GM19438 (cell line): Measurements from ENCODE around the gene RAB11FIP4.
A peak's percentile ranks its signal among the peaks of the same experiment; 100 is the strongest.

Experiments used
- ATAC-seq: cut with Tn5 transposase; IDR thresholded peaks from one replicate; pipeline ENCODE4 v1.9.1; 2021; ENCODE audit warnings: low read depth; ENCODE audit not compliant: unreplicated experiment

RAB11FIP4 gene

DNA sequence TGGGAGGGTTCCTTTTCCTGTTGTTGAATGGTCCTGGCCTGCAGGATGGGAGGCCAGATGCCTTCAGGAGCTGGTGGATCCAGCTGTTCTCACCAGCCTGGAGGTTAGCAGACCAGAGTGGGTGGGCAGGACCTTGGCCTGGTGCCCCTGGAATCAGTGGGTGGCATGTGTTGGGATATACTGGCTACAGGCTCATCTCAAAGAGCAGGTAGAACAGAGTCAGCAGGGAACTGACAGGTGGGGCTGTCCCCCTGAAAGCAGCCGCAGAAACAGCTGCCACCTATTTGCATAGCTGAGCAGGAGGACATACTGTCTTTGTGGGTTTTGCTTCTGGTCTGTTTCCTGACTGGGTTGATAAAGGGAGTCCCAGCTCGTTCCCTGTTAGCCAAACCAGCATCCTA is 144.1 kb downstream of the RAB11FIP4 start:
- peak; percentile 70 for ATAC-seq

DNA sequence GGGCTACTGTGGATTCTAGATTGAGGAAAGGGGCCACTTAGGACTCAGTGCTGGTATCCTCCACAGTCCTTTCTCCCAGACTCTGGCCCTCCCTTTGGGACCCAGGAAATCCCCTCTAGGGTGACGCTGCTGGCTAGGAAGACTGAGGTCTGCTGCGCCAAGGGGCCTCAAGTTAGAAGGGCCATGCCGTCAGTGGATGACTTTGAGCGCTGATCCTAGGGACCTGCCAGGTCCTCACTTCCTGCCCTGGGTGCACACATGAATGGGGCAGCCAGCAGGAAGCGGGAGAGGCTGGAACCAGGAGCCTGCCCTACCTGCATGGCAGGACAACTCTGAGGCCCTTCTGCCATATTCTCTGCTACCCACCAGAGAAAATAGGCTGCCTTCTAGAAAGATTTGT is 145.0 kb downstream of the RAB11FIP4 start:
- ATAC-seq: no peak

DNA sequence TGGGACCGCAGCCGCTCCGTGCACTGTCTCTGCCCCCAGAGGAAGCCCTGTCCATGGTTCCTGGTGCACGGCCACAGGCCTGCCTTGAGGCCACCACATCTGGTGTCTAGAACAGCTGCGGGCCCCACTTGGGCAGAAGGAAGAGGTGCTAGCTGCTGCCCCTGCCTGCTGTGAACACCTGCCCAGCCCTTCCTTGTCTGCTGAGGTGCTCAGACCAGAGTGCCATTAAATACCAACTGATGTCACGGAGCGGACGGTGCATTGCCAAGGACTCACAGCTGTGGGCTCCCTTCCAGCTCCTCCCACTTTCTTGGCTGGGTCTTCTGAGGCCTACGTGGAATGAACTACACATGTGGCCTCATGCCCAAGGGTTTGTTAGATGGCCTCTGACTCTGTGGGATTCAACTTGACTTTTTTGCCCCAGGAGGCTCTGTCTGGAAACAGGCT is 146.1 kb downstream of the RAB11FIP4 start:
- ATAC-seq: no peak

- ATAC-seq: peak; percentile 60
These were observed 146.7 kb downstream of the RAB11FIP4 start for GRCh38 chr17:31538080-31538762.

GRCh38 chr17:31540602-31541307 is 149.3 kb downstream of the RAB11FIP4 start:
- no peak for ATAC-seq

- ATAC-seq: no peak
These were observed 150.1 kb downstream of the RAB11FIP4 start for GRCh38 chr17:31541559-31541958.

DNA sequence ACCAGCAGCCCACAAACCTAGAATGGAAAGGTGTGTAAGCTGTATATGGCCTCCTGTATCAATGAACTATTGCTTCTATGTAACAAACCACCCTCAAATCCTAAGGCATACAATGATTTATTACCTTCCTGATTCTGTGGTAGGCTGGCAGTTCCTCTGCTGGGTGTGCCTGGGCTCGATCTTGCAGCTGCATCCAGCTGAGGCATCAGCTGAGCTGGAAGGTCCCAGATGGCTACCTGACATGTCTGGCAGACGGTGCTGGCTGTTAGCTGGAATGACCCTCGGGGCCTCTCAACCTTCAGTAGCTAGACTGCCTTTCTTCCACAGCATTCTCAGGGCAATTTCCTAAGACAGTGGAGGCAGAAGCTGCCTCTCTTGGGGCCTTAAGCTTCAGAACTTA is 152.7 kb downstream of the RAB11FIP4 start:
- no peak for ATAC-seq

DNA sequence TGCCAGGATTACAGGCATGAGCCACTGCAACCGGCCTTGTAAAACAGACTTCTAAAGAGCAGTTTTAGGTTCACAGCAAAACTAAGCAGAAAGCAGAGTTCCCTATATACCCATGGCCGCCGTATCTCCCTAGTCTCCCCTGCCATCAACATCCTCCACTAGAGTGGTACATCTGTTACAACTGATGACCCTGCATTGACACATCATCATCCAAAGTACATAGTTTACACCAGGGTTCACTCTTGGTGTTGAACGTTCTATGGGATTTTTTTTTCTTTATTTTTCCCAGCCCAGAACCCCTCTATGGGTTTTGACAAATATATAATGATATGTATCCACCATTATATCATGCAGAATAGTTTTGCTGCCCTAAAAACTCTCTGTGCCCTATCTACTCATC is 155.2 kb downstream of the RAB11FIP4 start:
- ATAC-seq: no peak

GRCh38 chr17:31548709-31549108 is 157.2 kb downstream of the RAB11FIP4 start:
- ATAC-seq: no peak

- peak; percentile 5 for ATAC-seq
These were observed 157.6 kb downstream of the RAB11FIP4 start for GRCh38 chr17:31549121-31549524.

DNA sequence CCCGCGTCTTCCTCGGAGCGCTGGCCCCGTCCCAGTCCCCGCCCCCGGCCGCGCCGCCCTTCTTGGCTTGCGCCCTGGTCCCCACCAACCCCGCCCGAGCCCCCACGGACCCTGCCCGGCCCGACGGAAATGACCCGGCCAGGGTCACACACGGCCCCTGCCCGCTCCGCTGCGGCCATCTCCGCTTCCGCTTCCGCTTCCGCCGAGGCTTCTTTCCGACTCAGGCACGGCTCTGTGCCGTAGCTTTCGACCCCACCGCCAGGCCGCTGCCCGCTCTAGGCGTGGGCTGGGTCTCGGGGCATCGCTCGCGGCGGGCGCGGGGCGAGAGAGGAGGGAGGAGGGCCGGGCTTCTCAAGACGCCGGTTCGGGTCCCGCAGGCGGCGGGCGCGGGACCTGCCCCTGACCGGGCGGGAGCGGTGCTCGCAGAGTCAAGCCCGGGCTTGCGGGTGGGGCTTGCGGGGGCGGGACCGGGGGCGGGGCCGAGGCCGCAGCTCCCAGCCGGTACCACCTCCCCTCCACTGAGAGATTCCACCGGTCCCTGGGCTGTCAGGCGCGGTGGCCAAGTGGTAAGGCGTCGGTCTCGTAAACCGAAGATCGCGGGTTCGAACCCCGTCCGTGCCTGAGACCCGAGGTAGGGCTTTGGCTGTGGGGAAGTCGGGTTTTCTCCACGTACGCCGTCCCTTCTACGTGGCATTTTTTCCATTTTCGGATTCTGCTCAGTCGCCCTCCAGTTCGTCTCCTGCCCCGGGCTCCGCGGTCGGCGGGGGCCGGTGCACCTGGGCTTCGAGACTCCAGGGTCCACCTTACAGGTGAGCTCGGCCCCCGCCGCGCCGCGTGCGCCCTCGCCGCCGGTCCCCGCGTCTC is 158.3 kb downstream of the RAB11FIP4 start:
- peak; percentile 64 for ATAC-seq

DNA sequence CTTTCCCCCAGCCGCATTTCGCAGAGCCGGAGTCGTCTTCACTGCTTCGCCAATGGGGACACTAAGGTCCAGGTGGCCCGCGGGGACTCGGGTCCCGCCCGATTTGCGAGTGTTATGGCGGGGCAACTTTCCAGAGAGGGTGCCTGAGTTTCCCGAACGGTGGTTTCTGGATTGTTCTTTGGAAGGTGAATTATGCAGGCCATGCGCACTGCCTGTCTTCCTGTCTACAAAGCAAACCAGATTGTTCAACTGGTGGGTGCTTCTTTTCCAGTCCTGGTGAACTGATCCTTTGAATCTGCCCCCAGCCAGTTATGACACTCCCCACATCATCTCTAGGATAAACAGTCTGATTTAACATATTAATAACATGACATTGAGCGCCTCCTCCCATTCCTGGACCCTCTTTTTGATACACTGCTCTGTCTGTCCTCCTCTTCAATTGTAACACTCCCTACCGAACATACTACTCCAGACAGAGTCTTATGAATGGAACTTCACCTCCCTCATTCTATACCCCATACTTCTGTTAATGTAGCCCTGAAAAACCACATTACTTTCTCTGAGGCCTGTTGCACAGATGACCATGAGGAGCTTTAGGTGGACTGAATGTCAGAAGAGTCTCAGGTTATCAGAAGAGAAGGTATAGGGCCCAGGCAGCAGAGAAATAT is 159.0 kb downstream of the RAB11FIP4 start:
- ATAC-seq: no peak

DNA sequence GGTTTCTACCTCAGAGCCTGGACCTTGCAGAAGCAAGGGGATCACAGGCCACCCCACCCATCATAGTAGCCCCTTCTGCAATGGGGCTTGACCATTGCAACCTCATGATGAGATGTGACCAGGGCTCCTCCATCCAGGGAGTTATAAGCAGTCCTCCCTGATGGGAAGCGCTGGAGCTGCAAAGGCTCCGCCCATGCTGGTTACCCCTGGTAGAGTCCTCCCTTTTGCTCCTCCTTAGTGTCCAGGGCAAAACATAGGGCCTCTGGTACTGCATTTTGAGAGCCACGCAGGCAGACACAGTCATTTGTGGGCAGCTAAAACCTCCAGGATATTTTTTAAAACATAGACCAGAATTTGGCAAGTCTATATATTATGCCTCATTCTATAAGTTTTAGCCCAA is 161.1 kb downstream of the RAB11FIP4 start:
- no peak for ATAC-seq

- no peak for ATAC-seq
These were observed 162.0 kb downstream of the RAB11FIP4 start for GRCh38 chr17:31553506-31553905.

DNA sequence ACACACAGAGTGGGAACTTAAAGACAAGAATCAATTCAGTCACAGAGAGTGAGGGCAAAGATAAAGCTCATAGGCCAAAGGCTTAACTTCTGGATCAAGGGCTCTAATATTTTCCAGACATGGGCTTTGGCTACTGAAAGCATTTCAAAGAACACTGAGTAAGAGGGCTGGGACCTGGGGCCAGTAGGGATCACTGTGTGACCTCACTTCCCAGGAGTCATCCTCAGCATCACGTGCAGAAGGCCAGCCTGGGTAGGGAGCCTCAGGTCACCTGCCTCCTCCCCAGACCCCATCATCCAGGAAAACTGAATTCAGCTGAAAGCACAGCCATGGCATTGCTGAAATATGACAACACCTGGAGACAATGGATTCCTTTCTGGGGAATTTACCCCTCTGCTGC is 163.5 kb downstream of the RAB11FIP4 start:
- no peak for ATAC-seq

- ATAC-seq: no peak
These were observed 165.6 kb downstream of the RAB11FIP4 start for GRCh38 chr17:31556969-31557645.

GRCh38 chr17:31558748-31559583 is 167.5 kb downstream of the RAB11FIP4 start:
- ATAC-seq: no peak

- no peak for ATAC-seq
These were observed 168.4 kb downstream of the RAB11FIP4 start for GRCh38 chr17:31559584-31560501.
